ENCODE results near the gene SSBP3.

- TF ChIP-seq EZH2 (IDR thresholded peaks at IDR 0.05; ENCODE audit: low read depth) (no peak), CTCF (conservative IDR thresholded peaks at IDR 0.05) (no peak)
Measured at GRCh38 chr1:54259546-54260140, 146.6 kb downstream of the SSBP3 start.
